Epithelial cell of esophagus (primary cell): ENCODE data around the gene HNF1B.

Source experiments
- DNase-seq: peaks from one replicate; pipeline ENCODE4 v3.0.0; 2010; ENCODE audit warnings: low read depth
- H3K4me3 ChIP-seq: 2 replicates; pipeline ENCODE4 v1.5.1; 2011; ENCODE audit warnings: mild to moderate bottlenecking, low read length, control low read depth
- TF ChIP-seq, protein P1 (sequence below): IDR thresholded peaks from 2 replicates; pipeline ENCODE4 v1.5.1; 2011; ENCODE audit warnings: low read depth, mild to moderate bottlenecking, low read length, control low read depth, inconsistent platforms; ENCODE audit not compliant: insufficient read depth; ENCODE audit errors: missing control alignments

Gene HNF1B

GRCh38 chr17:37706446-37706845 is 38.4 kb downstream of the HNF1B start:
- DNase-seq = no peak
- no peak overlapping the region for H3K4me3 ChIP-seq
- TF ChIP-seq, protein P1, sequence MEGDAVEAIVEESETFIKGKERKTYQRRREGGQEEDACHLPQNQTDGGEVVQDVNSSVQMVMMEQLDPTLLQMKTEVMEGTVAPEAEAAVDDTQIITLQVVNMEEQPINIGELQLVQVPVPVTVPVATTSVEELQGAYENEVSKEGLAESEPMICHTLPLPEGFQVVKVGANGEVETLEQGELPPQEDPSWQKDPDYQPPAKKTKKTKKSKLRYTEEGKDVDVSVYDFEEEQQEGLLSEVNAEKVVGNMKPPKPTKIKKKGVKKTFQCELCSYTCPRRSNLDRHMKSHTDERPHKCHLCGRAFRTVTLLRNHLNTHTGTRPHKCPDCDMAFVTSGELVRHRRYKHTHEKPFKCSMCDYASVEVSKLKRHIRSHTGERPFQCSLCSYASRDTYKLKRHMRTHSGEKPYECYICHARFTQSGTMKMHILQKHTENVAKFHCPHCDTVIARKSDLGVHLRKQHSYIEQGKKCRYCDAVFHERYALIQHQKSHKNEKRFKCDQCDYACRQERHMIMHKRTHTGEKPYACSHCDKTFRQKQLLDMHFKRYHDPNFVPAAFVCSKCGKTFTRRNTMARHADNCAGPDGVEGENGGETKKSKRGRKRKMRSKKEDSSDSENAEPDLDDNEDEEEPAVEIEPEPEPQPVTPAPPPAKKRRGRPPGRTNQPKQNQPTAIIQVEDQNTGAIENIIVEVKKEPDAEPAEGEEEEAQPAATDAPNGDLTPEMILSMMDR = no peak

- peak; percentile 82 for DNase-seq
- TF ChIP-seq, protein P1 = peak; percentile 14
- no peak overlapping the region for H3K4me3 ChIP-seq
These were observed 42.3 kb downstream of the HNF1B start for GRCh38 chr17:37702598-37702997.

GRCh38 chr17:37701496-37701898 is 43.4 kb downstream of the HNF1B start:
- TF ChIP-seq, protein P1 = peak; percentile 63
- DNase-seq = peak; percentile 34
- H3K4me3 ChIP-seq = no peak overlapping the region

DNA sequence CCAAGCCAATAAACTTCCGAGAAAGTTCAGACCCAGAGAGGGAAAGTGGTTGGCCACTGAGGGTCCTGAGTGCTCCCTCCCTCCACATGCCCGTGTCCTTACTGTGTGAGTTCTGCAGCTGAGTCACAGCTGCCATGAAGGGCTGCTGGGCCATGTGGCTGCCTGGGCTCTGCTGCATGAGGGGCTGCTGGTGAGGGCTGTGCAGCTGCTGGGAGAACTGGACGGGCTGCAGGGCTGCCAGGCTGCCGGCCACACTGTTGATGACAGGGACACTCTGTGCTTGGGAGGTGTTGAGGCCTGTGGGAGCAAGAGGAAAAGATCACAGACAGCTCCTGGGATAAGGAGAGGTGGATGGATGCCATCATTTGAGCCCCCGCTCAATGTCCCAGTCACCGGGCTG is 44.0 kb downstream of the HNF1B start:
- TF ChIP-seq, protein P1 = no peak
- no peak overlapping the region for H3K4me3 ChIP-seq
- DNase-seq = no peak

DNA sequence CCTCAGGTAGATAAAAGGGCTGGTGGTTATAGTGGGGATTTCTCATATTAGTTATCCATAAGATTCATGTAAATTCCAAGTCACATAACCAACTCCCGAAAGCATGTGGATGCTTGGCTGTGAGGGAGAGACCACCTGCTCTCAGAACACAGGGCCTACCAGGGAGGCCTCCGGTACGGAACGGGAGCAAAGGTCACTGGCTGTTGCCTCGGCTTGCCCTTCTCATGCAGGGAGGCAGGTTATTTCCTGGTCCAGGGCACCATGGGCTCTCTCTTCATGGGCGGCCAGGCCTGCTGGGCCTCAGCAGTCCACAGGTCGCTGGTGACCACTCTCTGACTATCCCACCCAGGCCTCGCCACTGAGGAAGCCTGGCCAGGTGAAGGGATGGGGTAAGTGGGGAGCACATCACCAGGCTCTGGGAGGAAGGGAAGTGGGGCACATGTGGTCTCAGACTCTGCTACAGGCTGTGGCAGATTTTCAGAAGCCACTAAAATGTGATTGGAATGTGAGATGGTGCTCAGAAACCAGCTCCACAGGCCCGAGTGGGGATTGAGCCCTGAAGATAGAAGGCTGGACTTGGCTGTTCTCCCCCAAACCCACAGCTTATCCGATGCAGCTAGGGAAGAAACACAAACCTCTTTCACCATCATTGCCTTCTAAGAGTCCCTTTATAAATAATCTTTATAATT is 45.4 kb downstream of the HNF1B start:
- DNase-seq = no peak
- TF ChIP-seq, protein P1 = no peak
- H3K4me3 ChIP-seq = no peak overlapping the region

DNA sequence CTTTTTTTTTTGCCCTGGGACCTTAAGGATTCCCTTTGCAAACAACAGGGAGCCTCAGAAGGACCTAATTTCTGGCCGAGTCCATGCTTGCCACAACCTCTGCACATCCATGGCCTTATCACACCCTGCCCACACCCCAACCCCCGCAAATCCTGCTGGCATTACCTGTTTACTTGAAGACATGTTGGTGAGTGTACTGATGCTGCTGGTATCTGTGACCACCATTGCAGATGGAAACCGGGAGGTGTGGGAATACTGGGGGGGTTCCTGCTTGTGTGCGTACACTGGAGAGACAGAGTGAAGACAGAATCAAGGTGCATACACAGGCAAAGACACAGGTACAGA is 46.0 kb downstream of the HNF1B start:
- peak; percentile 19 for DNase-seq
- no peak overlapping the region for H3K4me3 ChIP-seq
- TF ChIP-seq, protein P1 = no peak
